Measurements from ENCODE around the gene KRTAP10-11. TPM values are rescaled to one million over a fixed set of nuclear protein-coding genes. Genes with fewer than 3 reads are reported as not detected.

Gene KRTAP10-11
- total and polyA plus RNA-seq, 2 experiments from 2014 or later, result not detected

GRCh38 chr21:44694776-44695175 is 48.6 kb downstream of the KRTAP10-11 start:
- H3K4me1 Mint-ChIP-seq, result peaks cover 40% of the 10 kb centered on the region
- H3K36me3 Mint-ChIP-seq (ENCODE audit: low read depth), result peaks cover 17% of the 10 kb centered on the region; the same call in 1 of the 3 replicates
- ATAC-seq, result no peak
- no peak for DNase-seq (ENCODE audit: low spot score)
- H3K4me3 Mint-ChIP-seq, result no peak overlapping the region
- Histone ChIP-seq H3K4me2 (no peak overlapping the region), H3K9me2 (ENCODE audit: insufficient read depth) (no peaks in the 10 kb centered on the region), H3K79me2 (replicated peaks; ENCODE audit: insufficient read depth) (no peaks in the 10 kb centered on the region), H3K4me3 (no peak overlapping the region), H3K4me1 (ENCODE audit: insufficient read depth) (peaks cover 11% of the 10 kb centered on the region; the same call in 1 of the 2 replicates), H2AFZ (no peak overlapping the region), H3K27ac (ENCODE audit: low read depth) (no peak overlapping the region), H3F3A (replicated peaks; ENCODE audit: low read depth) (no peaks in the 10 kb centered on the region), H3K27me3 (ENCODE audit: insufficient read depth) (no peaks in the 10 kb centered on the region), H4K20me1 (replicated peaks; ENCODE audit: insufficient read depth) (no peaks in the 10 kb centered on the region), H3K36me3 (ENCODE audit: insufficient read depth) (no peaks in the 10 kb centered on the region; the same call in 1 of the 2 replicates)
- TF ChIP-seq EZH2phosphoT487 (IDR thresholded peaks at IDR 0.05; ENCODE audit: unreplicated experiment) (no peak), POLR2AphosphoS5 (IDR thresholded peaks at IDR 0.05; ENCODE audit: low read depth) (no peak), ZNF114 (CRISPR knock-in tag; IDR thresholded peaks at IDR 0.05) (no peak), STAT1 (IDR thresholded peaks at IDR 0.05; ENCODE audit: unreplicated experiment) (no peak), NANOG (IDR thresholded peaks at IDR 0.05; ENCODE audit: borderline replicate concordance) (no peak), ETS1 (IDR thresholded peaks at IDR 0.05) (no peak), REST (IDR thresholded peaks at IDR 0.05; ENCODE audit: unreplicated experiment) (no peak)
- no peak overlapping the region for H3K27ac Mint-ChIP-seq
- H3K9me3 Mint-ChIP-seq, result peaks cover 19% of the 10 kb centered on the region; the same call in 2 of the 3 replicates
- H3K27me3 Mint-ChIP-seq (ENCODE audit: insufficient read depth, low read depth, poor library complexity), result peaks cover 12% of the 10 kb centered on the region

- no peaks in the 10 kb centered on the region for H4K20me1 ChIP-seq (replicated peaks; ENCODE audit: insufficient read depth)
- ATAC-seq (no peak), DNase-seq (ENCODE audit: low spot score) (no peak)
- H3K4me2 ChIP-seq, result no peak overlapping the region
- no peaks in the 10 kb centered on the region for H3K9me2 ChIP-seq (ENCODE audit: insufficient read depth)
- Mint-ChIP-seq H3K4me1 (peaks cover 44% of the 10 kb centered on the region), H3K9me3 (peaks cover 19% of the 10 kb centered on the region; the same call in 2 of the 3 replicates), H3K27ac (no peak overlapping the region), H3K36me3 (ENCODE audit: low read depth) (peaks cover 17% of the 10 kb centered on the region; the same call in 1 of the 3 replicates), H3K4me3 (no peak overlapping the region), H3K27me3 (ENCODE audit: insufficient read depth, low read depth, poor library complexity) (peaks cover 12% of the 10 kb centered on the region)
- TF ChIP-seq CREB1 (CRISPR knock-in tag; IDR thresholded peaks at IDR 0.05; ENCODE audit: low read depth), result no peak
- TF ChIP-seq ZNF331 (CRISPR knock-in tag; IDR thresholded peaks at IDR 0.05; ENCODE audit: low read depth), result no peak
- TF ChIP-seq REST (IDR thresholded peaks at IDR 0.05; ENCODE audit: unreplicated experiment), result no peak
- TF ChIP-seq EZH2phosphoT487 (IDR thresholded peaks at IDR 0.05; ENCODE audit: unreplicated experiment), result no peak
- TF ChIP-seq POLR2AphosphoS5 (IDR thresholded peaks at IDR 0.05; ENCODE audit: low read depth), result no peak
- no peak for TF ChIP-seq NANOG (IDR thresholded peaks at IDR 0.05; ENCODE audit: borderline replicate concordance)
- H3K27ac ChIP-seq (ENCODE audit: low read depth), result no peak overlapping the region
- H2AFZ ChIP-seq, result no peak overlapping the region
- H3K4me3 ChIP-seq, result no peak overlapping the region
- no peaks in the 10 kb centered on the region; the same call in 1 of the 2 replicates for H3K36me3 ChIP-seq (ENCODE audit: insufficient read depth)
- H3F3A ChIP-seq (replicated peaks; ENCODE audit: low read depth), result no peaks in the 10 kb centered on the region
- H3K79me2 ChIP-seq (replicated peaks; ENCODE audit: insufficient read depth), result no peaks in the 10 kb centered on the region
- no peaks in the 10 kb centered on the region for H3K27me3 ChIP-seq (ENCODE audit: insufficient read depth)
- peaks cover 11% of the 10 kb centered on the region; the same call in 1 of the 2 replicates for H3K4me1 ChIP-seq (ENCODE audit: insufficient read depth)
Observed at GRCh38 chr21:44695184-44695583, 49.0 kb downstream of the KRTAP10-11 start.

Measured in GM23338 (cell line).